Measurements from ENCODE around the gene CHD5. TPM values are rescaled to one million over a fixed set of nuclear protein-coding genes. Genes with fewer than 3 reads are reported as not detected.

The CHD5 gene
- total RNA-seq, 1 experiment from 2014 or later, result 0.39 TPM

DNA sequence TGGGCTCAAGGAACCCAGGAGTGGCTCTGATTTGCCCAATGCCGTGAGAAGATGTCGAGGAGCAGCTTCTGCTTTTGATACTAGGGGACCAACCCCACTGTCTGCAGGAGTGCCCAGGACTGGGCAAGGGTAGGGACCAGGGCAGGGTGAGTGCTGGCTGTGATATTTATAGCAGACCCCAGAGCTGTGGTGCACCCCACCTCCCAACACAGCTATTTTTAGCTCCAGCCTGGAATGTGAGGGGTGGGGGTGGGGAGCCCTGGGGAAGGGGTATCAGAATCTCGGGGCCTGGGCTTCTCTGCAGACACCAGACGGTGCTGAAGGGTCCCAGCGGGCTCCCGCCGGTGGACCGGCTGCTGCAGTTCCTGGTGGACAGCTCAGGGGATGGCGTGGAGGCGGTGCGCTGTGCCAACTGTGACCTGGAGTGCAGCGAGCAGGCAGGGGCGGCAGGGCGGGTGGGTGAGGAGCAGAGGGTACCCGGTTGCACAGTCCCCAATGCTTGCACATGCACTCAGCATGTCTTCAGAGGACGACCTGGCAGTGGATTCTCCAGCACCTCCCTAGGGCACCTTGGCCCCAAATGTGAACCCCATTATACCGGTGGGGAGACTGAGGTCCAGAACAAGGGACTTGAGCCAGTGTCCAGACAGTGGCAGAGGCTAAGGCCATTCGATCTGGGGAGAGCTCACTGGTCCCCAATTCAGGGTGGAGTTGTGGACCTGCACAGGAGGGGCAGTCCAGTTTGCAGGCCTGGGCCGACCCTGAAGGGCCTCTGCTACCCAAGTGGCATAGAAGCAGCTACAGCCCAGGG is 27.2 kb upstream of the CHD5 start:
- TSS peak; percentile 51 for BruUV-seq (replicated peaks)
- TF ChIP-seq, protein P1, sequence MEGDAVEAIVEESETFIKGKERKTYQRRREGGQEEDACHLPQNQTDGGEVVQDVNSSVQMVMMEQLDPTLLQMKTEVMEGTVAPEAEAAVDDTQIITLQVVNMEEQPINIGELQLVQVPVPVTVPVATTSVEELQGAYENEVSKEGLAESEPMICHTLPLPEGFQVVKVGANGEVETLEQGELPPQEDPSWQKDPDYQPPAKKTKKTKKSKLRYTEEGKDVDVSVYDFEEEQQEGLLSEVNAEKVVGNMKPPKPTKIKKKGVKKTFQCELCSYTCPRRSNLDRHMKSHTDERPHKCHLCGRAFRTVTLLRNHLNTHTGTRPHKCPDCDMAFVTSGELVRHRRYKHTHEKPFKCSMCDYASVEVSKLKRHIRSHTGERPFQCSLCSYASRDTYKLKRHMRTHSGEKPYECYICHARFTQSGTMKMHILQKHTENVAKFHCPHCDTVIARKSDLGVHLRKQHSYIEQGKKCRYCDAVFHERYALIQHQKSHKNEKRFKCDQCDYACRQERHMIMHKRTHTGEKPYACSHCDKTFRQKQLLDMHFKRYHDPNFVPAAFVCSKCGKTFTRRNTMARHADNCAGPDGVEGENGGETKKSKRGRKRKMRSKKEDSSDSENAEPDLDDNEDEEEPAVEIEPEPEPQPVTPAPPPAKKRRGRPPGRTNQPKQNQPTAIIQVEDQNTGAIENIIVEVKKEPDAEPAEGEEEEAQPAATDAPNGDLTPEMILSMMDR (IDR thresholded peaks at IDR 0.05; ENCODE audit: insufficient read depth in 1 of 2, low read depth in 1 of 2, low read length in 1 of 2, severe bottlenecking in 1 of 2, unreplicated experiment in 1 of 2), result no peak
- H3K27me3 ChIP-seq (replicated peaks; ENCODE audit: control insufficient read depth, insufficient read depth, low read length), result no peaks in the 10 kb centered on the region
- ChIA-PET CTCF (interaction anchor here (1.0 kb wide), 1 partner anchor 31 kb away, joined by 9 read pairs; no protein-coding TSS in a partner anchor), POLR2A (no interaction called here)
- intact Hi-C loops (cut with micrococcal nuclease; ENCODE audit: unreplicated experiment), result no loop called here
- H3K9me3 ChIP-seq, result no peaks in the 10 kb centered on the region
- Mint-ChIP-seq H3K27ac (ENCODE audit: unreplicated experiment) (no peak overlapping the region), H3K27me3 (ENCODE audit: insufficient read depth, unreplicated experiment) (no peaks in the 10 kb centered on the region), H3K4me1 (ENCODE audit: low read depth, unreplicated experiment) (no peaks in the 10 kb centered on the region), H3K9me3 (ENCODE audit: unreplicated experiment) (no peaks in the 10 kb centered on the region), H3K36me3 (ENCODE audit: insufficient read depth, unreplicated experiment) (peaks cover 4% of the 10 kb centered on the region), H3K4me3 (ENCODE audit: unreplicated experiment) (peak overlapping the region; percentile 84)
- H3K4me3 ChIP-seq (ENCODE audit: low read depth, low read length), result no peak overlapping the region; the same call in 1 of the 2 replicates
- no peak for DNase-seq
- H3K4me1 ChIP-seq, result no peaks in the 10 kb centered on the region; the same call in 1 of the 2 replicates
- H3K36me3 ChIP-seq (ENCODE audit: control insufficient read depth, insufficient read depth, low read length), result no peaks in the 10 kb centered on the region

DNA sequence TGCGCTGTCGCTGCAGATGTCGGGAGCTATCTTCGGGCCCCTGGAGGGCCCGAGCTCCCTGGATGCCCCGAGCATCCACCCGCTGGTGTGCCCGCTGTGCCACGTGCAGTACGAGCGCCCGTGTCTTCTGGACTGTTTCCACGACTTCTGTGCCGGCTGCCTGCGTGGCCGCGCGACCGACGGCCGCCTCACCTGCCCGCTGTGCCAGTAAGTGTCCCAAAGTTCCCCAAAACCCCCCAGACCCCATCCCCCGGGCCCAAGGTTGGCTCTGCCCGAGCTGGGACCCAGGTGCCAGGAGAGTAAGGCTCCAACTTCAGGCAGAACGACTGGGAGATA is 26.4 kb upstream of the CHD5 start:
- POLR2A ChIA-PET, result interaction anchor here (0.7 to 1.3 kb wide), 2 partner anchors 29 to 39 kb away, joined by 3 to 6 read pairs; partner anchors contain the start of gene ICMT
- intact Hi-C loops (cut with micrococcal nuclease; ENCODE audit: unreplicated experiment), result no loop called here
- no peaks in the 10 kb centered on the region for H3K36me3 Mint-ChIP-seq (ENCODE audit: insufficient read depth, unreplicated experiment)

DNA sequence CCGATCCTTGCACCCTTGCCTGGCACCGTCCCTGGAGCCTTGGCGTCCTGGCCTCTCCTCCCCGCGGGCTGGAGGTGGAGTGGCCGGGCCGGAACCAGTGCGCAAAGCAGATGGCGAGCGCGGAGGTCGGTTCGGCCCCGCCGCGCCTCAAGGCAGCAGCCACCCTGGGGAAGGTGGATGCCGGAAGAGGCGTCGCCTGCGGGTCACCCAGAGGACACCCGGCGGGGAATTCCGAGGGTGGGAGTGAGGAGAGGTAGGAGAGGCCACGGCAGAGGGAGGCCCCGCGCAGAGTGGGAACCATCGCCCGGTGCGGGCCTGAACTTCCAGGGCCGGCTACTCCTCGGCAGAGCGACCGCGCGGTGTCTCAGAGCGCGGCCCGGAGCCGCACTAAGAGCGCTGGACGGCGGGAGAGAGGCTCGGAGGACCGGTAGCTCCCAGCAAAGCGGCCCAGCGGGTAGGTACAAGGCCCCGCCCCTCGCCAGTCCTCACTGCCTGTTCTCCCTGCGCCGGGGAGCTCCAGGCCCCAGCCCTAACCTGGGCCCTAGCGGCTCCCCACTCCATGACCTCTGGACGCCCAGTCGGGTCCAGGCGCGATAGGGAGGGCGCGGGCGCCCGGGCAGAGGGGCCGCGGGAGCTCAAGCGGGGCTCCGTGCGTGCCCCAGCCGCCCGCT is 25.9 kb upstream of the CHD5 start, which contains the start of gene RNF207:
Gene RNF207, plus strand, starts transcription at position 271 of the 671 bp plus-strand sequence. CDS start 417 bp downstream, outside the sequence.
- Mint-ChIP-seq H3K4me1 (ENCODE audit: low read depth, unreplicated experiment) (no peaks in the 10 kb centered on the region), H3K9me3 (ENCODE audit: unreplicated experiment) (no peaks in the 10 kb centered on the region), H3K4me3 (ENCODE audit: unreplicated experiment) (peak within 1 kb of the TSS; percentile 84), H3K36me3 (ENCODE audit: insufficient read depth, unreplicated experiment) (no peaks in the 10 kb centered on the region), H3K27me3 (ENCODE audit: insufficient read depth, unreplicated experiment) (no peaks in the 10 kb centered on the region), H3K27ac (ENCODE audit: unreplicated experiment) (no peak within 1 kb of the TSS)
- Histone ChIP-seq H3K36me3 (ENCODE audit: control insufficient read depth, insufficient read depth, low read length) (no peaks in the 10 kb centered on the region), H3K27me3 (replicated peaks; ENCODE audit: control insufficient read depth, insufficient read depth, low read length) (no peaks in the 10 kb centered on the region), H3K4me3 (ENCODE audit: low read depth, low read length) (peak within 1 kb of the TSS; percentile 91), H3K4me1 (no peaks in the 10 kb centered on the region; the same call in 1 of the 2 replicates), H3K9me3 (no peaks in the 10 kb centered on the region)
- ChIA-PET POLR2A (interaction anchor here (0.7 to 1.3 kb wide), 2 partner anchors 29 to 38 kb away, joined by 3 to 6 read pairs; partner anchors contain the start of gene ICMT), CTCF (interaction anchor here (0.7 to 1.0 kb wide), 5 partner anchors 29 to 156 kb away, joined by 3 to 9 read pairs (median 5); no protein-coding TSS in a partner anchor)
- no TSS peak for BruUV-seq (replicated peaks)
- DNase-seq, result peak; percentile 86 to 88
- intact Hi-C loops (cut with micrococcal nuclease; ENCODE audit: unreplicated experiment), result no loop called here
- TF ChIP-seq, protein P1 (IDR thresholded peaks at IDR 0.05; ENCODE audit: insufficient read depth in 1 of 2, low read depth in 1 of 2, low read length in 1 of 2, severe bottlenecking in 1 of 2, unreplicated experiment in 1 of 2), result no peak

More for the DNA sequence above, 26.4 kb upstream of the CHD5 start:
- H3K4me3 Mint-ChIP-seq (ENCODE audit: unreplicated experiment), result peak overlapping the region; percentile 84
- H3K4me1 Mint-ChIP-seq (ENCODE audit: low read depth, unreplicated experiment), result no peaks in the 10 kb centered on the region
- H3K4me3 ChIP-seq (ENCODE audit: low read depth, low read length), result peak overlapping the region; percentile 91
- no peaks in the 10 kb centered on the region for H3K9me3 ChIP-seq
- no peaks in the 10 kb centered on the region for H3K27me3 Mint-ChIP-seq (ENCODE audit: insufficient read depth, unreplicated experiment)
- TF ChIP-seq, protein P1 (IDR thresholded peaks at IDR 0.05; ENCODE audit: insufficient read depth in 1 of 2, low read depth in 1 of 2, low read length in 1 of 2, severe bottlenecking in 1 of 2, unreplicated experiment in 1 of 2), result no peak
- H3K9me3 Mint-ChIP-seq (ENCODE audit: unreplicated experiment), result no peaks in the 10 kb centered on the region
- CTCF ChIA-PET, result interaction anchor here (0.7 to 1.0 kb wide), 5 partner anchors 28 to 157 kb away, joined by 3 to 9 read pairs (median 5); no protein-coding TSS in a partner anchor
- H3K27me3 ChIP-seq (replicated peaks; ENCODE audit: control insufficient read depth, insufficient read depth, low read length), result no peaks in the 10 kb centered on the region
- BruUV-seq (replicated peaks), result no TSS peak
- no peak overlapping the region for H3K27ac Mint-ChIP-seq (ENCODE audit: unreplicated experiment)
- no peak for DNase-seq
- no peaks in the 10 kb centered on the region for H3K36me3 ChIP-seq (ENCODE audit: control insufficient read depth, insufficient read depth, low read length)
- no peaks in the 10 kb centered on the region; the same call in 1 of the 2 replicates for H3K4me1 ChIP-seq
